Left ventricle myocardium inferior (tissue), 1 donor: Measurements from ENCODE around the gene RAMP3. TPM values are rescaled to one million over a fixed set of nuclear protein-coding genes. Genes with fewer than 3 reads are reported as not detected.
A peak's percentile ranks its signal among the peaks of the same experiment; 100 is the strongest.

Experiments
- DNase-seq: peaks from one replicate; pipeline ENCODE4 v3.0.0-alpha.2; 2020
- H3K27ac ChIP-seq: fragments of 200-600 bp; replicated peaks from 2 replicates; pipeline ENCODE4 v1.8.0; 2021
- H3K27me3 ChIP-seq: fragments of 200-600 bp; 2 replicates; pipeline ENCODE4 v1.8.0; 2021; ENCODE audit warnings: low read depth
- H3K36me3 ChIP-seq: fragments of 200-600 bp; 2 replicates; pipeline ENCODE4 v1.8.0; 2021
- H3K4me1 ChIP-seq: fragments of 200-600 bp; 2 replicates; pipeline ENCODE4 v1.8.0; 2021
- H3K4me3 ChIP-seq: fragments of 200-600 bp; 2 replicates; pipeline ENCODE4 v1.8.0; 2021; ENCODE audit warnings: mild to moderate bottlenecking, moderate library complexity
- H3K9me3 ChIP-seq: fragments of 200-600 bp; replicated peaks from 2 replicates; pipeline ENCODE4 v1.8.0; 2021
- intact Hi-C: fragments of 100-400 bp; cut with micrococcal nuclease; formaldehyde crosslinking; loops from one replicate; pipeline ENCODE4 v1.11.0; 2022
- total RNA-seq: library from RNA; stranded (reverse); fragmentation: NEBNext Ultra II Directional; extraction: Animal tissue kit (Norgen Biotek cat#: 25700); gene quantifications from one replicate; pipeline ENCODE4 v1.2.1, GENCODE V29; 2021
- TF ChIP-seq, protein P1 (sequence below): fragments of 200-600 bp; IDR thresholded peaks from 2 replicates; pipeline ENCODE4 v1.8.0; 2021; ENCODE audit warnings: antibody characterized with exemption, mild to moderate bottlenecking, borderline replicate concordance
- donor health status: DM: no; HTN: yes; CAD: no; lungs with severe emphysema.

Gene RAMP3
- total RNA-seq, 1 donor from 2014 or later, result 30.7 TPM

DNA sequence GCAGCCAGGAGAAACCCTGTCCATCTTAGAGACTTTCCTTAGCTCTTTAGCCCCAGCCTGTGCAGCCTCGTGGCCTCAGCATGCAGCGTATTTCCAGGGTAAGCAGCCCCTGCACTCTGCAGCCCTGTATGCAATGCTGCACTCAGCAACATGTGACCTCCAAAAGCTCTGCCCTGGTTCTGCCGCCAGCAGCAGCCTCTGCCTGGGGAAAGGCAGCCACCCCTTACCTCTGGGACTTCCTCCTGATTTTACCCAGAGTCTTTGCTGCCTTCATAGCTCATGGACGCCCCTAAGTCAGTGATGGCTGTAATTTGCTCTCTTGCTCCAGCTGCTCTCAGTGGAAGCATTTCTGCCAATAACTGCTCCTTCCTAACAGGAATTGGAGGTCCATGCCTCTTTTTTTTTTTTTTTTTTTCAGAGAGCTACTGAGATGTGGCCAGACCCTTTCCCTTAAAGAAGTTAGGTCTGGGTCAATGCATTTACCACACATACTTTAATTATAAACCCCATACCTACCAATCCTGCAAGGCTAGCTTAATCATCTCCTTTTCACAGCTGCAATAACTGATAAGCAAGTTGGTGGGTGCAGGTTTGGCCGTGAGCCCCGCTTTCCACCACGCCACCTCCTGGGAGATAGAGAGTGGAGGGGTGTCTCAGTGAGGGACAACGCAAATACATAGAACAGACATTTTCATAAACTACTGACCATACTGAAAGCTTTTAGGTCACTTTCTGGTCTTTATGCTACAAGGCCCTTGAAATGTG is 71.7 kb downstream of the RAMP3 start:
- Histone ChIP-seq H3K4me3 (no peak overlapping the region), H3K36me3 (no peaks in the 10 kb centered on the region), H3K9me3 (no peaks in the 10 kb centered on the region), H3K4me1 (peaks cover 34% of the 10 kb centered on the region), H3K27ac (peak overlapping the region; percentile 72), H3K27me3 (peaks cover 24% of the 10 kb centered on the region)
- intact Hi-C loops, result no loop called here
- TF ChIP-seq, protein P1, sequence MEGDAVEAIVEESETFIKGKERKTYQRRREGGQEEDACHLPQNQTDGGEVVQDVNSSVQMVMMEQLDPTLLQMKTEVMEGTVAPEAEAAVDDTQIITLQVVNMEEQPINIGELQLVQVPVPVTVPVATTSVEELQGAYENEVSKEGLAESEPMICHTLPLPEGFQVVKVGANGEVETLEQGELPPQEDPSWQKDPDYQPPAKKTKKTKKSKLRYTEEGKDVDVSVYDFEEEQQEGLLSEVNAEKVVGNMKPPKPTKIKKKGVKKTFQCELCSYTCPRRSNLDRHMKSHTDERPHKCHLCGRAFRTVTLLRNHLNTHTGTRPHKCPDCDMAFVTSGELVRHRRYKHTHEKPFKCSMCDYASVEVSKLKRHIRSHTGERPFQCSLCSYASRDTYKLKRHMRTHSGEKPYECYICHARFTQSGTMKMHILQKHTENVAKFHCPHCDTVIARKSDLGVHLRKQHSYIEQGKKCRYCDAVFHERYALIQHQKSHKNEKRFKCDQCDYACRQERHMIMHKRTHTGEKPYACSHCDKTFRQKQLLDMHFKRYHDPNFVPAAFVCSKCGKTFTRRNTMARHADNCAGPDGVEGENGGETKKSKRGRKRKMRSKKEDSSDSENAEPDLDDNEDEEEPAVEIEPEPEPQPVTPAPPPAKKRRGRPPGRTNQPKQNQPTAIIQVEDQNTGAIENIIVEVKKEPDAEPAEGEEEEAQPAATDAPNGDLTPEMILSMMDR, result no peak
- no peak for DNase-seq

GRCh38 chr7:45230083-45230482 is 72.5 kb downstream of the RAMP3 start:
- Histone ChIP-seq H3K9me3 (no peaks in the 10 kb centered on the region), H3K27ac (peak overlapping the region; percentile 72), H3K4me3 (no peak overlapping the region), H3K36me3 (no peaks in the 10 kb centered on the region), H3K4me1 (peaks cover 34% of the 10 kb centered on the region), H3K27me3 (peaks cover 24% of the 10 kb centered on the region)
- TF ChIP-seq, protein P1, result no peak
- no peak for DNase-seq
- intact Hi-C loops, result no loop called here

GRCh38 chr7:45230611-45231165 is 73.1 kb downstream of the RAMP3 start:
- TF ChIP-seq, protein P1, result no peak
- Histone ChIP-seq H3K4me3 (no peak overlapping the region), H3K36me3 (no peaks in the 10 kb centered on the region), H3K27ac (peak overlapping the region; percentile 30), H3K4me1 (peaks cover 34% of the 10 kb centered on the region), H3K27me3 (peaks cover 24% of the 10 kb centered on the region), H3K9me3 (no peaks in the 10 kb centered on the region)
- DNase-seq, result no peak
- intact Hi-C loops, result no loop called here

GRCh38 chr7:45233249-45233775 is 75.7 kb downstream of the RAMP3 start:
- no peak overlapping the region for H3K4me3 ChIP-seq
- H3K36me3 ChIP-seq, result no peaks in the 10 kb centered on the region
- H3K4me1 ChIP-seq, result peaks cover 30% of the 10 kb centered on the region
- H3K27ac ChIP-seq, result peak overlapping the region; percentile 71
- TF ChIP-seq, protein P1, result no peak
- intact Hi-C loops, result no loop called here
- DNase-seq, result no peak
- H3K27me3 ChIP-seq, result peaks cover 15% of the 10 kb centered on the region
- H3K9me3 ChIP-seq, result no peaks in the 10 kb centered on the region

Other genes with a start within 250 kb of the RAMP3 start
- gene MYO1G, start 178.8 kb upstream of the RAMP3 start, total RNA-seq, result 0.77 TPM
- gene CCM2, start 157.6 kb upstream of the RAMP3 start, total RNA-seq, result 24.5 TPM
- gene NACAD, start 68.8 kb upstream of the RAMP3 start, total RNA-seq, result 3.8 TPM
- 79.3 TPM for gene TBRG4, start 46.1 kb upstream of the RAMP3 start, total RNA-seq